Body of pancreas (tissue), 4 donors: ENCODE results near the gene METTL17. TPM values are rescaled to one million over a fixed set of nuclear protein-coding genes. Genes with fewer than 3 reads are reported as not detected.
"Not testable (repeated sequence)": the region's sequence is repeated elsewhere in the genome, so short reads cannot be mapped to it uniquely, and the experiment has no call there.

Experiments
- ATAC-seq: fragments of 150-250 bp; one replicate; pipeline ENCODE4 v1.9.1; 2016
- DNase-seq, 4 donors: peaks; one replicate each; pipeline ENCODE4 v3.0.0-alpha.2; 2019
- H3K27ac ChIP-seq, 4 donors: fragments of 200-600 bp; sonication (generic); 1 replicate in 3 of 4; 2 replicates in 1 of 4; pipeline versions ENCODE4 v1.5.1 to v1.6.1; 2016 to 2019; ENCODE audit warnings: mild to moderate bottlenecking in 1 of 4, mixed read lengths in 1 of 4, moderate library complexity in 1 of 4
- H3K27me3 ChIP-seq, 2 donors: fragments of 200-600 bp; sonication (generic); one replicate each; pipeline ENCODE4 v1.6.0; 2016; ENCODE audit warnings: mild to moderate bottlenecking in 1 of 2
- H3K36me3 ChIP-seq, 2 donors: fragments of 200-600 bp; sonication (generic); replicated peaks in 1 of 2; 2 replicates each; pipeline ENCODE4 v1.5.1; 2016; ENCODE audit warnings: low read depth in 2 of 2; ENCODE audit not compliant: insufficient read depth in 1 of 2
- H3K4me1 ChIP-seq: fragments of 200-600 bp; sonication (generic); one replicate; pipeline ENCODE4 v1.6.0; 2016
- H3K4me3 ChIP-seq, 2 donors: fragments of 200-600 bp; sonication (generic); 1 replicate in 1 of 2; 2 replicates in 1 of 2; pipeline ENCODE4 v1.5.1; 2016 to 2019
- H3K9me3 ChIP-seq, 3 donors: fragments of 200-600 bp; sonication (generic); 1 replicate in 2 of 3; 2 replicates in 1 of 3; pipeline ENCODE4 v1.5.1; 2016
- POLR2A ChIP-seq, 3 donors: fragments of 450-650 bp; IDR thresholded peaks; one replicate each; pipeline ENCODE4 v1.6.1; 2016; ENCODE audit warnings: antibody characterized with exemption in 3 of 3, mild to moderate bottlenecking in 2 of 3
- WGBS, 2 donors: methylation state at CpG; one replicate each; pipeline ENCODE4 v1.1.5; 2017; 5-methylcytosine and 5-hydroxymethylcytosine counted together
- intact Hi-C: fragments of 100-400 bp; cut with DNase I; formaldehyde crosslinking; loops from one replicate; pipeline ENCODE4 v1.15.1; 2023
- total RNA-seq, 2 donors: library from RNA; depleted of rRNA; stranded (reverse); fragments of >200 nt; gene quantifications; one replicate each; pipeline ENCODE4 v1.1.0, GENCODE V29; 2016
- TF ChIP-seq, protein P1 (sequence below), 7 experiments: fragments of 450-650 bp in 4 of 7; fragments of 200-600 bp in 3 of 7; sonication (generic) in 3 of 7; IDR thresholded peaks; one replicate each; pipeline ENCODE4 v1.5.1; 2016 to 2019; ENCODE audit warnings: antibody characterized with exemption in 7 of 7

METTL17 gene
- total RNA-seq, 2 donors from 2014 or later: 39.2 to 73.7 TPM

- Histone ChIP-seq H3K4me1 (no peaks in the 10 kb centered on the region), H3K36me3 (no peaks in the 10 kb centered on the region), H3K27me3 (no peaks in the 10 kb centered on the region), H3K27ac (no peak overlapping the region), H3K9me3 (no peaks in the 10 kb centered on the region), H3K4me3 (no peak overlapping the region)
- TF ChIP-seq, protein P1, sequence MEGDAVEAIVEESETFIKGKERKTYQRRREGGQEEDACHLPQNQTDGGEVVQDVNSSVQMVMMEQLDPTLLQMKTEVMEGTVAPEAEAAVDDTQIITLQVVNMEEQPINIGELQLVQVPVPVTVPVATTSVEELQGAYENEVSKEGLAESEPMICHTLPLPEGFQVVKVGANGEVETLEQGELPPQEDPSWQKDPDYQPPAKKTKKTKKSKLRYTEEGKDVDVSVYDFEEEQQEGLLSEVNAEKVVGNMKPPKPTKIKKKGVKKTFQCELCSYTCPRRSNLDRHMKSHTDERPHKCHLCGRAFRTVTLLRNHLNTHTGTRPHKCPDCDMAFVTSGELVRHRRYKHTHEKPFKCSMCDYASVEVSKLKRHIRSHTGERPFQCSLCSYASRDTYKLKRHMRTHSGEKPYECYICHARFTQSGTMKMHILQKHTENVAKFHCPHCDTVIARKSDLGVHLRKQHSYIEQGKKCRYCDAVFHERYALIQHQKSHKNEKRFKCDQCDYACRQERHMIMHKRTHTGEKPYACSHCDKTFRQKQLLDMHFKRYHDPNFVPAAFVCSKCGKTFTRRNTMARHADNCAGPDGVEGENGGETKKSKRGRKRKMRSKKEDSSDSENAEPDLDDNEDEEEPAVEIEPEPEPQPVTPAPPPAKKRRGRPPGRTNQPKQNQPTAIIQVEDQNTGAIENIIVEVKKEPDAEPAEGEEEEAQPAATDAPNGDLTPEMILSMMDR (IDR thresholded peaks at IDR 0.05): no peak
- TF ChIP-seq POLR2A (IDR thresholded peaks at IDR 0.05): no peak
- no peak for ATAC-seq
- WGBS, 2 donors: 77 to 79% methylated on average over 14 of the region's 14 CpGs
- no peak for DNase-seq
- intact Hi-C loops: no loop called here
Observed at GRCh38 chr14:21003788-21004346, 14.1 kb downstream of the METTL17 start.

DNA sequence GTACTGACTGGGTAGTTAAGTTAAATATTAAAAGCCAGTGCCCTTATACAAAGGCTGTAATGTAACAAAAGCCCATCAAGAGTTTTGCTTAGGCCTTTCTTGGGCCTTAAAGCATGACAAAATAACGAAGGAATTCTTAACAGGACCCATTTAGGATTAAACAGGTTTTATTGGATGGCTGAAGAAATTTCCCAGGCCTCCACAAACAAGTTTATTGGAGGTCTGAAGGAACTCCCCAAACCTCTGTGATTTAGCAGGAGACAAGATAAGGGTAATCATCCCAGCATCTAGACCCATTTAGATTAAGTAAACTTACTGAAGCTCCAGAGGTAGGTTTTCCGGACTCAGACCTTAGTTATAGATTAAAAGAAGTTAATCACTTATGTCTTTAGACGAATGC, 19.9 kb downstream of the METTL17 start:
- H3K4me1 ChIP-seq, ATAC-seq, H3K9me3 ChIP-seq, H3K36me3 ChIP-seq, H3K4me3 ChIP-seq, H3K27me3 ChIP-seq, intact Hi-C loops, H3K27ac ChIP-seq, DNase-seq: not testable (repeated sequence)
- 59 to 73% methylated on average over 3 of the region's 3 CpGs for WGBS, 2 donors

GRCh38 chr14:21011136-21011535, 21.4 kb downstream of the METTL17 start:
- DNase-seq: no peak
- Histone ChIP-seq H3K36me3 (no peaks in the 10 kb centered on the region), H3K27me3 (no peaks in the 10 kb centered on the region), H3K27ac (no peak overlapping the region), H3K4me3 (no peak overlapping the region), H3K4me1 (no peaks in the 10 kb centered on the region), H3K9me3 (no peaks in the 10 kb centered on the region)
- no peak for TF ChIP-seq POLR2A (IDR thresholded peaks at IDR 0.05)
- intact Hi-C loops: no loop called here
- WGBS, 2 donors: 60 to 80% methylated on average over 1 of the region's 1 CpG
- ATAC-seq: no peak

DNA sequence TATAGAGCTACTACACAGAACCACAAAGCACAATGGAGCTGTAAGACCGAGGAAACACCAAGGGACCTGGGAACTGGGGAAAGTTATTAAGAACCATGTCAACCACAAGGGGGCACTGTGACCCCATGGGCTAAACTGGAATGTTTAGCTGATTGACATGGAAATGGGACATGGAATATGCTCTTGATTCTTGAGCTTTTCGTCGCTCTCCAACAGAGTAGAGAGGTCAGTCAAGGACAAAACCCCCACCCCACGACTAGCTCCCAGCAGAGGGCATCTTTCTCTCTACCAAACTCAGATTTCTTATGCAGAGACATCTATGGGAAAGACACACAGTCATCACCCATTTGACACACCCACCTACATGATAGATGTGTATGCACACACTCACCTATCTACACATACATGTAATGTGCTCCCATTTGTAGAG, 25.0 kb downstream of the METTL17 start:
- no peaks in the 10 kb centered on the region for H3K9me3 ChIP-seq
- DNase-seq (peak; percentile 87 to 91 (median 88)), ATAC-seq (peak; percentile 93)
- no peaks in the 10 kb centered on the region for H3K4me1 ChIP-seq
- no peak overlapping the region for H3K4me3 ChIP-seq
- H3K36me3 ChIP-seq: peaks cover 11 to 15% of the 10 kb centered on the region in 2 donors
- intact Hi-C loops: loop anchor here (5.0 kb wide), 1 partner anchor 73 kb away; no protein-coding TSS in a partner anchor
- no peak for TF ChIP-seq POLR2A (IDR thresholded peaks at IDR 0.05)
- TF ChIP-seq, protein P1 (IDR thresholded peaks at IDR 0.05): peak; percentile 76 to 99 (median 97)
- H3K27me3 ChIP-seq: no peaks in the 10 kb centered on the region
- no peak overlapping the region for H3K27ac ChIP-seq
- WGBS, 2 donors: 0 to 1% methylated on average over 4 of the region's 4 CpGs

- H3K27ac ChIP-seq: no peak overlapping the region
- no peaks in the 10 kb centered on the region for H3K27me3 ChIP-seq
- H3K4me1 ChIP-seq: no peaks in the 10 kb centered on the region
- ATAC-seq (no peak), DNase-seq (peak in 1 of 4 donors; percentile 20)
- no peaks in the 10 kb centered on the region for H3K9me3 ChIP-seq
- no peak for TF ChIP-seq POLR2A (IDR thresholded peaks at IDR 0.05)
- TF ChIP-seq, protein P1 (IDR thresholded peaks at IDR 0.05): no peak
- intact Hi-C loops: loop anchor here (5.0 kb wide), 1 partner anchor 72 kb away; no protein-coding TSS in a partner anchor
- no peak overlapping the region for H3K4me3 ChIP-seq
- H3K36me3 ChIP-seq: peaks cover 11 to 17% of the 10 kb centered on the region in 2 donors
- 63 to 64% methylated on average over 6 of the region's 6 CpGs for WGBS, 2 donors
Observed at GRCh38 chr14:21015312-21015711, 25.5 kb downstream of the METTL17 start.
